Activated B cell treated with CpG ODN at 0.5 μM for 24 hours (primary cell): ENCODE data around the gene NPL. TPM values are rescaled to one million over a fixed set of nuclear protein-coding genes. Genes with fewer than 3 reads are reported as not detected.

Experiments used
- ATAC-seq: fragments of 200-7000 bp; cut with Tn5 transposase; one replicate; pipeline ENCODE4 v1.10.0; 2021; ENCODE audit warnings: low read depth, mild to moderate bottlenecking, moderate library complexity
- CTCF ChIA-PET: fragments of 350-600 bp; sonication (Branson Sonifier 250); formaldehyde crosslinking; loops from one replicate; lab custom pipeline; 2021; ENCODE audit warnings: antibody characterized with exemption; lab: Charles Lee
- POLR2A ChIA-PET: fragments of 350-600 bp; sonication (Branson Sonifier 250); formaldehyde crosslinking; loops from one replicate; lab custom pipeline; 2021; ENCODE audit warnings: antibody characterized with exemption; lab: Charles Lee
- DNase-seq: peaks from one replicate; pipeline ENCODE4 v3.0.0; 2022
- H3K27ac Mint-ChIP-seq: one replicate; pipeline ENCODE4 v1.8.0; 2020; ENCODE audit warnings: mixed read lengths
- H3K27me3 Mint-ChIP-seq: one replicate; pipeline ENCODE4 v1.8.0; 2021; ENCODE audit warnings: mixed read lengths
- H3K36me3 Mint-ChIP-seq: one replicate; pipeline ENCODE4 v1.8.0; 2021; ENCODE audit warnings: low read depth, mixed read lengths
- H3K4me1 Mint-ChIP-seq: one replicate; pipeline ENCODE4 v1.8.0; 2021; ENCODE audit warnings: mixed read lengths
- H3K4me3 Mint-ChIP-seq: one replicate; pipeline ENCODE4 v1.8.0; 2020; ENCODE audit warnings: mild to moderate bottlenecking, mixed read lengths
- H3K9me3 Mint-ChIP-seq: one replicate; pipeline ENCODE4 v1.8.0; 2020; ENCODE audit warnings: mixed read lengths
- intact Hi-C: fragments of 100-400 bp; cut with micrococcal nuclease; formaldehyde crosslinking; loops from one replicate; pipeline ENCODE4 v1.15.1; 2024
- total RNA-seq: library from RNA; stranded (reverse); gene quantifications from 2 replicates; pipeline ENCODE4 v1.2.3, GENCODE V29; 2022
- TF ChIP-seq, protein P1 (sequence below): fragments of 200-600 bp; IDR thresholded peaks from one replicate; pipeline ENCODE4 v1.8.0; 2022; ENCODE audit warnings: antibody characterized with exemption, mild to moderate bottlenecking

Gene NPL
- total RNA-seq, 1 donor from 2014 or later = 2.9 TPM

GRCh38 chr1:182877842-182878241 lies 88.3 kb downstream of the NPL start:
- H3K36me3 Mint-ChIP-seq = peaks cover 99% of the 10 kb centered on the region
- TF ChIP-seq, protein P1, sequence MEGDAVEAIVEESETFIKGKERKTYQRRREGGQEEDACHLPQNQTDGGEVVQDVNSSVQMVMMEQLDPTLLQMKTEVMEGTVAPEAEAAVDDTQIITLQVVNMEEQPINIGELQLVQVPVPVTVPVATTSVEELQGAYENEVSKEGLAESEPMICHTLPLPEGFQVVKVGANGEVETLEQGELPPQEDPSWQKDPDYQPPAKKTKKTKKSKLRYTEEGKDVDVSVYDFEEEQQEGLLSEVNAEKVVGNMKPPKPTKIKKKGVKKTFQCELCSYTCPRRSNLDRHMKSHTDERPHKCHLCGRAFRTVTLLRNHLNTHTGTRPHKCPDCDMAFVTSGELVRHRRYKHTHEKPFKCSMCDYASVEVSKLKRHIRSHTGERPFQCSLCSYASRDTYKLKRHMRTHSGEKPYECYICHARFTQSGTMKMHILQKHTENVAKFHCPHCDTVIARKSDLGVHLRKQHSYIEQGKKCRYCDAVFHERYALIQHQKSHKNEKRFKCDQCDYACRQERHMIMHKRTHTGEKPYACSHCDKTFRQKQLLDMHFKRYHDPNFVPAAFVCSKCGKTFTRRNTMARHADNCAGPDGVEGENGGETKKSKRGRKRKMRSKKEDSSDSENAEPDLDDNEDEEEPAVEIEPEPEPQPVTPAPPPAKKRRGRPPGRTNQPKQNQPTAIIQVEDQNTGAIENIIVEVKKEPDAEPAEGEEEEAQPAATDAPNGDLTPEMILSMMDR = no peak
- no peak for ATAC-seq
- DNase-seq = no peak
- CTCF ChIA-PET = no interaction called here
- no peaks in the 10 kb centered on the region for H3K27me3 Mint-ChIP-seq
- no peaks in the 10 kb centered on the region for H3K4me1 Mint-ChIP-seq
- POLR2A ChIA-PET = no interaction called here
- intact Hi-C loops = loop anchor here (5.0 kb wide), 1 partner anchor 36 kb away; no protein-coding TSS in a partner anchor
- no peak overlapping the region for H3K4me3 Mint-ChIP-seq
- no peak overlapping the region for H3K27ac Mint-ChIP-seq
- no peaks in the 10 kb centered on the region for H3K9me3 Mint-ChIP-seq

Other genes starting within 250 kb of the NPL start
- 10.0 and 11.1 TPM in 2 replicates for gene RNASEL, start 200.5 kb upstream of the NPL start, total RNA-seq
- 2.6 TPM in 2 replicates for gene RGS16, start 185.4 kb upstream of the NPL start, total RNA-seq
- gene RGS8, start 105.2 kb upstream of the NPL start, total RNA-seq = not detected in 2 replicates
- gene DHX9, start 49.6 kb downstream of the NPL start, total RNA-seq = 265 and 266 TPM in 2 replicates
- gene SHCBP1L, start 163.4 kb downstream of the NPL start, total RNA-seq = not detected in 2 replicates
- gene LAMC1, start 233.6 kb downstream of the NPL start, total RNA-seq = 31.1 and 31.8 TPM in 2 replicates